Body of pancreas (tissue), 4 donors: ENCODE data around the gene RASAL1.

Experiments used
- POLR2A ChIP-seq, 3 donors: fragments of 450-650 bp; IDR thresholded peaks; one replicate each; pipeline ENCODE4 v1.6.1; 2016; ENCODE audit warnings: antibody characterized with exemption in 3 of 3, mild to moderate bottlenecking in 2 of 3
- TF ChIP-seq, protein P1 (sequence below), 7 experiments: fragments of 450-650 bp in 4 of 7; fragments of 200-600 bp in 3 of 7; sonication (generic) in 3 of 7; IDR thresholded peaks; one replicate each; pipeline ENCODE4 v1.5.1; 2016 to 2019; ENCODE audit warnings: antibody characterized with exemption in 7 of 7

DNA sequence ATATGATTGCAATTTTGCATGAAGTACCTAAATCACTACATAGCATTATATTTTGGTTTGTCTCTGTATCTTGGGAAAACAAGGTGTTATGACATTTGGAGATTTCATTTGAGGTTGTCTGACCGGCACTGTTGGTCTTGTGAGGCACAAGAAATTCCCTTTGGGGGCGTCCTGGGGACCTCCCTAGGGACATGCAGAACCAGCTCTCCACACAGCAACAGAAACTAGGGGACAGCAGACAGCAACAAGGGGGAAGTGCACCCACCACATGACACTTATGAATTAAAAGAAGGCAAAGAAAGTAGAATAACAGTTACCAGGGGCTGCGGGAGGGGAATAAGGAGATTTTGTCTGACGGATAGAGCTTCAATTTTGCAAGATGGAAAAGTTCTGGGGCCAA, 35.4 kb upstream of the RASAL1 start:
- TF ChIP-seq, protein P1, sequence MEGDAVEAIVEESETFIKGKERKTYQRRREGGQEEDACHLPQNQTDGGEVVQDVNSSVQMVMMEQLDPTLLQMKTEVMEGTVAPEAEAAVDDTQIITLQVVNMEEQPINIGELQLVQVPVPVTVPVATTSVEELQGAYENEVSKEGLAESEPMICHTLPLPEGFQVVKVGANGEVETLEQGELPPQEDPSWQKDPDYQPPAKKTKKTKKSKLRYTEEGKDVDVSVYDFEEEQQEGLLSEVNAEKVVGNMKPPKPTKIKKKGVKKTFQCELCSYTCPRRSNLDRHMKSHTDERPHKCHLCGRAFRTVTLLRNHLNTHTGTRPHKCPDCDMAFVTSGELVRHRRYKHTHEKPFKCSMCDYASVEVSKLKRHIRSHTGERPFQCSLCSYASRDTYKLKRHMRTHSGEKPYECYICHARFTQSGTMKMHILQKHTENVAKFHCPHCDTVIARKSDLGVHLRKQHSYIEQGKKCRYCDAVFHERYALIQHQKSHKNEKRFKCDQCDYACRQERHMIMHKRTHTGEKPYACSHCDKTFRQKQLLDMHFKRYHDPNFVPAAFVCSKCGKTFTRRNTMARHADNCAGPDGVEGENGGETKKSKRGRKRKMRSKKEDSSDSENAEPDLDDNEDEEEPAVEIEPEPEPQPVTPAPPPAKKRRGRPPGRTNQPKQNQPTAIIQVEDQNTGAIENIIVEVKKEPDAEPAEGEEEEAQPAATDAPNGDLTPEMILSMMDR (IDR thresholded peaks at IDR 0.05), result no peak
- TF ChIP-seq POLR2A (IDR thresholded peaks at IDR 0.05), result no peak
